Gastrocnemius medialis (tissue), 4 donors: ENCODE measurements around the gene ERAL1. TPM values are rescaled to one million over a fixed set of nuclear protein-coding genes. Genes with fewer than 3 reads are reported as not detected.

ENCODE experiments used
- ATAC-seq, 2 donors: fragments of 150-250 bp; one replicate each; pipeline ENCODE4 v1.9.1; 2016
- DNase-seq, 2 donors: peaks; one replicate each; pipeline ENCODE4 v3.0.0-alpha.2; 2019
- H3K27ac ChIP-seq, 4 donors: fragments of 200-600 bp; sonication (generic); 1 replicate in 1 of 4; 2 replicates in 3 of 4; pipeline ENCODE4 v1.5.1; 2016 to 2018; ENCODE audit warnings: mild to moderate bottlenecking in 2 of 4, moderate library complexity in 1 of 4
- H3K27me3 ChIP-seq, 3 donors: fragments of 200-600 bp; sonication (generic) in 2 of 3; 1 replicate in 1 of 3; 2 replicates in 2 of 3; pipeline versions ENCODE4 v1.5.1 to v1.6.0; 2016 to 2019; ENCODE audit warnings: mild to moderate bottlenecking in 1 of 3, moderate library complexity in 1 of 3
- H3K36me3 ChIP-seq, 2 donors: fragments of 200-600 bp; sonication (generic) in 1 of 2; one replicate each; pipeline ENCODE4 v1.5.1; 2017 to 2018
- H3K4me1 ChIP-seq, 2 donors: fragments of 200-600 bp; sonication (generic) in 1 of 2; one replicate each; pipeline ENCODE4 v1.5.1; 2016 to 2017; ENCODE audit warnings: mild to moderate bottlenecking in 2 of 2
- H3K4me3 ChIP-seq, 4 donors: fragments of 200-600 bp; sonication (generic) in 3 of 4; 1 replicate in 1 of 4; 2 replicates in 3 of 4; pipeline ENCODE4 v1.5.1; 2016 to 2019; ENCODE audit warnings: mild to moderate bottlenecking in 2 of 4
- H3K9me3 ChIP-seq, 3 donors: fragments of 200-600 bp; sonication (generic) in 2 of 3; 1 replicate in 1 of 3; 2 replicates in 2 of 3; pipeline ENCODE4 v1.5.1; 2016 to 2019
- CTCF ChIP-seq, 5 experiments: fragments of 450-650 bp in 3 of 5; fragments of 200-600 bp in 2 of 5; sonication (generic) in 2 of 5; IDR thresholded peaks in 4 of 5; conservative IDR thresholded peaks in 1 of 5; 1 replicate in 4 of 5; 2 replicates in 1 of 5; pipeline ENCODE4 v1.5.1; 2016 to 2019; ENCODE audit warnings: antibody characterized with exemption in 5 of 5, mild to moderate bottlenecking in 3 of 5, moderate library complexity in 3 of 5
- POLR2A ChIP-seq, 2 donors: fragments of 450-650 bp; IDR thresholded peaks; one replicate each; pipeline ENCODE4 v1.6.1; 2017; ENCODE audit warnings: antibody characterized with exemption in 2 of 2, mild to moderate bottlenecking in 2 of 2, moderate library complexity in 2 of 2
- in situ Hi-C, 4 donors: fragments of 200-750 bp; cut with MboI; loops; one replicate each; pipeline versions ENCODE4 v1.15.0 to v1.8.0; 2017; ENCODE audit warnings: low sequenced_read_pairs in 4 of 4
- intact Hi-C: fragments of 100-400 bp; cut with DNase I; formaldehyde crosslinking; loops from one replicate; pipeline ENCODE4 v1.15.1; 2023; ENCODE audit warnings: low total_unique reads
- total RNA-seq, 4 donors: library from RNA; depleted of rRNA; stranded (reverse); fragments of >200 nt; gene quantifications; one replicate each; pipeline versions ENCODE4 v1.1.0 to v1.2.3, GENCODE V29; 2016

ERAL1 gene
- total RNA-seq, result 10 to 100 TPM; 35.1 to 69.2 (median 64.1) TPM

GRCh38 chr17:28854457-28855335 lies at the start of gene ERAL1:
Gene ERAL1, plus strand, starts transcription at chr17:28855016. Its CDS starts 19 bp downstream, at chr17:28855035.
- intact Hi-C loops (loop anchor here (1.0 to 5.0 kb wide), 3 partner anchors 42 to 91 kb away; partner anchors contain the start of gene FLOT2), in situ Hi-C loops (loop anchor here (5.0 to 25.0 kb wide), 3 partner anchors 90 to 92 kb away; no protein-coding TSS in a partner anchor)

DNA sequence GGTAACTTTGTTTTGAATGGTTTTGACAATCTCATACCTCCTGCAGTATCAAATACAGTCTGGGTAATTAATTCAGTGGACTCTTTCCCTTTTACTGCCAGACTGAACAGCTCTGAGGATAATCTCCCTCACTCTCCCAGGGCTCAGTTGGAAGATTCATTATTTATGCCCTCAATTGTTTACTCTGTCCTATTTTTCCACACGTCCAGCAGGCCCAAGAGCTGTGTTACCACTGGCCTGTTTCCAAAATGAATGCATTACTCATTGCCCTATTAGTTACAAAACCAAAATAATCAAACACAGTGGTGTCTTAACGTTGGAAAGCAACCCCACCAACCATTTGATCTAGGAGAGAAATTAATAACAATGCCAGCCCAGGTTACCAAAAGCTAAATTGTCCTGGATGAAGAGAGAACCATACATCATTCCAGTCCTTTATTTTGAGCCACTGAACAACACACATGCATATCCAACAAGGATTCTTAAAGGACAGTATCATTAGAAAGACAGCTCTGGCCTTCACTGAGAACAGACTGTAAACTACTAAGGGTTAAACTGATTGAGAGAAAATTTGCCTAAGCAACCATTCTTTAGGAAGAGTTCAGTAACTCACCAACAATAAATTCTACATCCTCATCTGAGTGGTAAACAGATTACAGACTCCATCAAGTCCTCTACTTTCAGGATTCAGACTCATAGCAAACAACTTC lies 46.7 kb upstream of the ERAL1 start:
- ATAC-seq (peak; percentile 31 to 63), DNase-seq (peak; percentile 37 to 40)
- intact Hi-C loops, result loop anchor here (5.0 kb wide), 1 partner anchor 46 kb away; no protein-coding TSS in a partner anchor
- Histone ChIP-seq H3K36me3 (peaks cover 0 to 20% of the 10 kb centered on the region in 2 donors), H3K27me3 (no peaks in the 10 kb centered on the region), H3K4me1 (peaks cover 43 to 53% of the 10 kb centered on the region in 2 donors), H3K9me3 (no peaks in the 10 kb centered on the region), H3K4me3 (peak overlapping the region; percentile 2 to 21 (median 9)), H3K27ac (peak overlapping the region; percentile 93 to 94 (median 94))
- in situ Hi-C loops, result no loop called here
- TF ChIP-seq CTCF (IDR thresholded peaks at IDR 0.05 in 4 of 5, conservative IDR thresholded peaks at IDR 0.05 in 1 of 5) (no peak), POLR2A (IDR thresholded peaks at IDR 0.05) (peak in 1 of 2 donors; percentile 59)

More at GRCh38 chr17:28854457-28855335, at the start of gene ERAL1:
- Histone ChIP-seq H3K4me1 (peaks cover 7 to 11% of the 10 kb centered on the region in 2 donors), H3K27ac (peak within 1 kb of the TSS; percentile 77 to 85 (median 82)), H3K27me3 (no peaks in the 10 kb centered on the region), H3K9me3 (no peaks in the 10 kb centered on the region), H3K36me3 (peaks cover 0 to 32% of the 10 kb centered on the region in 2 donors), H3K4me3 (peak within 1 kb of the TSS; percentile 63 to 85 (median 75))
- peak in 1 of 5 experiments; percentile 18 for TF ChIP-seq CTCF (IDR thresholded peaks at IDR 0.05 in 4 of 5, conservative IDR thresholded peaks at IDR 0.05 in 1 of 5)
- peak; percentile 60 to 75 for TF ChIP-seq POLR2A (IDR thresholded peaks at IDR 0.05)
- DNase-seq, result peak; percentile 81 to 82
- ATAC-seq, result peak; percentile 99

DNA sequence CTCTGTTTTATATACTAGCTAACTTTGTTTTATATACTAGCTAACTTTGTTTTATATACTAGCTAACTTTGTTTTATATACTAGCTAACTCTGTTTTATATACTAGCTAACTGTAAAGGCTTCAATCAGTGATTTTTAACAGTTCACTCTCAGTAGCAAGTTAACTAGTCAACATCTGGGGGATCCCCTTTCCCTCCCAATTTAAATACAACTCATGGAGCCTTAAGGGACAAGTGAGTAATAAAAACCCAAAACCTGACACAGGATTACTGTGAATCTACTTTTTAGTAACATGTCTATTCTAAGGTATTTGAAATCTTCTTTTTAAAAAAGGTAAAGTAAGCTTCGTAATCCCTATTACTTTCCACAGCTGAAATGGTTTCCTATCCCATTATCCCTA lies 44.4 kb upstream of the ERAL1 start:
- in situ Hi-C loops, result no loop called here
- H3K27ac ChIP-seq, result peak overlapping the region; percentile 93 to 94 (median 94)

More for the DNA sequence above, 44.4 kb upstream of the ERAL1 start:
- intact Hi-C loops, result loop anchor here (5.0 kb wide), 1 partner anchor 87 kb away; the partner anchor contains the start of gene FLOT2
- peaks cover 0 to 10% of the 10 kb centered on the region in 2 donors for H3K36me3 ChIP-seq
- no peak for ATAC-seq
- no peaks in the 10 kb centered on the region for H3K27me3 ChIP-seq
- TF ChIP-seq CTCF (IDR thresholded peaks at IDR 0.05 in 4 of 5, conservative IDR thresholded peaks at IDR 0.05 in 1 of 5), result no peak
- no peak for TF ChIP-seq POLR2A (IDR thresholded peaks at IDR 0.05)
- H3K9me3 ChIP-seq, result no peaks in the 10 kb centered on the region
- no peak for DNase-seq
- peak overlapping the region in 2 of 4 donors; percentile 79 to 95 for H3K4me3 ChIP-seq
- peaks cover 43 to 55% of the 10 kb centered on the region in 2 donors for H3K4me1 ChIP-seq
